GM21717 (cell line): ENCODE measurements around the gene PPIB.
A peak's percentile ranks its signal among the peaks of the same experiment; 100 is the strongest.

Source experiments
- ATAC-seq: cut with Tn5 transposase; IDR thresholded peaks from one replicate; pipeline ENCODE4 v1.9.1; 2021; ENCODE audit warnings: mild to moderate bottlenecking, moderate library complexity; ENCODE audit not compliant: unreplicated experiment

PPIB gene

DNA sequence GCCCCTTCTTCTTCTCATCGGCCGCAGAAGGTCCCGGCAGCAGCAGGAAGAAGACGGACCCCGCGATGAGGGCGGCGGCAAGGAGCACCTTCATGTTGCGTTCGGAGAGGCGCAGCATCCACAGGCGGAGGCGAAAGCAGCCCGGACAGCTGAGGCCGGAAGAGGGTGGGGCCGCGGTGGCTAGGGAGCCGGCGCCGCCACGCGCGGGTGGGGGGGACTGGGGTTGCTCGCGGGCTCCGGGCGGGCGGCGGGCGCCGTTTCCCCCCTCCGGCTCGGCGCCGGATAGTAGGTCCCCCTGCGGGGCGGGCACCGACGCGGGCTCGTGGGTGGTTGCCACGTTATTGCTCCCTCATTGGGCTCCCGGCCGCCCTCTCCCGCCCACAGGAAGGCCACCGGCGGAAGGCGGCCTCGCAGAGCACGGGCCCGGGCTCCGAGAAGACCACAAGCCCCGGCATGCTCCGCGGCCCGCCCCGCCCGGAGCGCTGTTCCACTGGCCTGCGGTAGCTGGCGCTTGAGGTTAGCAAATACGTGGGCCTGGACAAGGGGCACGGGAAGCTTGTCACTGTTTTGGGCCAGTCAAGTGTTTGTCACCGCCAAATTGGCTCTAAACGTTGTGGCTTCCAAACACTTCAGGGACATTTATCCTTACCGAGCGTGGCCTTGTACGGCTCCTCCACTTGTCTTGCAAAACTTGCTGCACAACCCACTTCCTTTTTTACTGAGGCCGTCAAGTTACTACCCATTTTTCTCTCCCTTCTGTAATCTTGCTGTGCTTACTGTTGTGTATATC lies at the start of gene PPIB:
TSS of gene PPIB (minus strand) at position 154 of the 790 bp plus-strand sequence. CDS start at position 118, 36 bp downstream.
- peak; percentile 83 for ATAC-seq

DNA sequence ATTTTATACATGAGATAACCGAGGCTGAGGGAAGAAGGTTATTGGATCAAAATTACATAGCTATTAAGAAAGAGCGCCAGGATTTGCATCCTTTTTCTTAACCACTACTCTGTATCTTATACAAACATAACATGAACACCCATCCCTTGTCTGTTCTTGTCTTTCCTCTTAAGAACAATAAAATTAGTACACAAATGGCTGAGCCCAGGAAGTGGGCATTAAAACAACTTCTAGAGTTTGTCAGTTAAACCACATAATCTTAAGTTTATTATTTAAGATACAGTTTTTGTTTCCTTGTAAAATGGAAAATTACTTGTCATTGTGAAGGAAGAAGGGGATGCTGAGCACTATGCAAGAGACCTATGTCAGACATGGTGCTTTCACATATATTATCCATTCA lies 48.9 kb upstream of the PPIB start:
- ATAC-seq = no peak

GRCh38 chr15:64210371-64210770 lies 47.5 kb upstream of the PPIB start:
- ATAC-seq = no peak

- no peak for ATAC-seq
These were observed 47.0 kb upstream of the PPIB start for GRCh38 chr15:64209680-64210334.

DNA sequence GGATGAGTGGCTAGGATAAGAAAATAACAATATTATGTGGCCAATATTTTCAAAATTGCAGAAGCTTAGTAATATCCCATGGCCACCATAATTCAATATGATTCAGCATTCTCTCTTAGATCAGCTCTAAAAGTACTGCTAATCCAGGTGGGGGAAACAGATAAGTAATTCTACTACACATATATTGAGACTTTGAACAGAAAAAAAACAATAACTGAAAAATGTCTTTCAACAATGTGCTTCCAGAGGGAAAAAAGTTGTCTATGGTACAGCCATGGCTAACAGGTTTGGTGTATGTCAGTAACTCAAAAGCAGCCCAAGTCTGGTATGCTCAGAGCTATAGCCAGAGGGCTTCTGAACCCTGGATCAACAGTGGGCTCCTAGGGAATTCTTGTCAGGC lies 42.4 kb upstream of the PPIB start:
- no peak for ATAC-seq

DNA sequence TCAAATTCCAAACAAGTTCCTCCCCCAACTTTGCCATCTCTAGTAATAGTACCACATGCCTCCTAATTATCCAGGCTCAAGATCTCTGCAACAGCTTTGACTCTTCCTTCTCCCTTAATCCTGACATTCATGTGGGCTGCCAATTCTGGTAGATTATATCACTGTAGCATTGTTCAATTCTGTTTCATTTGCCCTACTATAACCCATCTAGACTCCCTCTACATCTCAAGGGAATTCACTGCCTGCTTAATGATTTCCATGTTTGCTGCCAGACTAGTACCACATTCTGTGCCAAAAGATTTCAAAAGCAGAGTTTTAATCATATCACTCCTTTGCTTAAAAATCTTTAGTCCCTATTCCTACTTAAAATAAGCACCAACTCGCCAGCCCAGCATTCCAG lies 34.6 kb upstream of the PPIB start:
- ATAC-seq = no peak

- no peak for ATAC-seq
These were observed 31.1 kb upstream of the PPIB start for GRCh38 chr15:64193971-64194370.

DNA sequence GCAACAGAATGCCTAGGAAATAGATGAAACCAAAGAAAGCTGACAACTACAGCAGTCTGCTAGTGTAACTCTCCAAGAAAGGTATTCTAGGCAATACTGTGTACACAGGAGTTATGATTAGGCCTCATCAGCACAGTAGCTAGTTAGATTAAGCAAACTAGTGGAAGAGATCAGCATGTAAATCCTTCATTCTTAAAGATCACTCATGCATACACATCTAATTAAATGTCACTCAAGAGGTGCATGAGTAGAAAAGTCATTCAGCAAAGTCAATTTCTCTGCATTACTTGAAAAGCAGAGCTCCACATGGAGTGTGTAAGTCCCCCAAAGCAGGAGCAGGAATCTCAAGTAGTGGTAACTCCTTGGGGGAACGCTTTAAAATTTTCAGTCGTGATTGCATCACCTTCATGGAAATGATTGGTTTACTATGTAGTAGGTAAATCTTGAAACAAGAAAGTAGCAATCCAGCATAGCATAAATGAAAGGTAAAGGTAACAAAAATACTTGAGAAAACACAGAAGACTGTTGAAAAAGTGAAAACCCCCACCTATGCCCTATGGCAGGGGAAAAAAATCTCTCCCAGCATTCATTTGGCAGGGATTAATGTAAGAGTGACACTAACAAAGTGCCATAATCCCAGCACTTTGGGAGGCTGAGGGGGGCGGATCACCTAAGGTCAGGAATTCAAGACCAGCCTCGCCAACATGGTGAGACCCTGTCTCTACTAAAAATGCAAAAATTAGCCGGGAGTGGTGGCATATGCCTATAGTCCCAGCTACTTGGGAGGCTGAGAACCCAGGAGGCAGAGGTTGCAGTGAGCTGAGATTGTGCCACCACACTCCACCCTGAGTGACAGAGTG lies 29.4 kb upstream of the PPIB start:
- ATAC-seq = no peak

GRCh38 chr15:64187396-64188191 lies 24.8 kb upstream of the PPIB start:
- ATAC-seq = no peak

DNA sequence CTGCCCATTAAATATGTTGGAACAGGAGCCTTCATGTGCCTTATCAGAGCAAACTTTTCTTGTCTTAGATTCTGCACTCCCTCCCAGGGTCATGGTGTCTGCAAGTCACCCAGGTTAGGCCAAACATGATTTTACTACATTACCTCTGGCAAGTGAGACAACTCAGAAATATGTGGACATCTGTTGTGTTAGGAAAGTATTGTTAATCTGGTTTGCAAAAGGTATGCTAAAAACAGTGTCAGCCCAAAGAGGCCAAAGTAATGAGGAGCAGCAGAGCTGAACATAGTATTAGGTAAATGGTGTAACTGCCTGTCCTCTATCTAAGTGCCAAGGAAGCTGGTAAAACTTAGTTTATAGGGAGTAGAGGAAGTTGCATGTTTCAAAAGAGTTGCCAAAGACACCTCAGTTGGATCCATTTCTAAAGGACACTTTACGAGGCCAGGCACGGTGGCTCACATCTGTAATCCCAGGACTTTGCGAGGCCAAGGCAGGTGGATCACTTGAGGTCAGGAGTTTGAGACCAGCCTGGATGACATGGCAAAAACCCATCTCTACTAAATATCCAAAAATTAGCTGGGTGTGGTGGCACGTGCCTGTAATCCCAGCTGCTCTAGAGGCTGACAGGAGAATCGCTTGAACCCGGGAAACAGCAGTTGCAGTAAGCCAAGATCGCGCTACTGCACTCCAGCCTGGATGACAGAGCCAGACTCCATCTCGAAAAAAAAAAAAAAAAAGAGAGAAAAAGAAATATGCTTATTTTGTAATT lies 22.5 kb upstream of the PPIB start:
- ATAC-seq = no peak

DNA sequence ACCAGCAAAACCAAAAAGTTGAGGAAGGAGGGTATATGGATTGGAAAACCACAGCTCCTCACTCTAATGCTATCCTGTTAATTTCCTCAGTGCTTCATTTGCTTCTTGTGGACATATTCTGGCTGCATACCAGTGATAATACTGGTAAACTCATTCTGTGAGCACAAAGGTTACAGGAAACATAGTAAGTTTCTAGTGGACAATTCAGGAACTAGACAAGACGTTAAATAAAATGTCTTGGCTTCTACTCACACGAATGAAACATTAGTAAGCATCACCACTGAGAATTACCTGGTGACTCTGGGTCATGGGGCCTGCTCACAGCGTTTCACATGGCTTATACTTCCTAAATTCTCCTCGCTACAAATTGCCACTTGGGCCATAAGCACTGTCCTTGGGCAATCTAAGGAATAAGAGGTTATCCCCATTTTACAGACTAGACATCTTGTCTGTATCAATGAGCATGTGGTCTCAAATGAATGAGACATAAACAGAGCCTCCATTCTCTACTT lies 20.1 kb upstream of the PPIB start:
- ATAC-seq = no peak

- ATAC-seq = no peak
These were observed 17.5 kb upstream of the PPIB start for GRCh38 chr15:64180235-64180824.

DNA sequence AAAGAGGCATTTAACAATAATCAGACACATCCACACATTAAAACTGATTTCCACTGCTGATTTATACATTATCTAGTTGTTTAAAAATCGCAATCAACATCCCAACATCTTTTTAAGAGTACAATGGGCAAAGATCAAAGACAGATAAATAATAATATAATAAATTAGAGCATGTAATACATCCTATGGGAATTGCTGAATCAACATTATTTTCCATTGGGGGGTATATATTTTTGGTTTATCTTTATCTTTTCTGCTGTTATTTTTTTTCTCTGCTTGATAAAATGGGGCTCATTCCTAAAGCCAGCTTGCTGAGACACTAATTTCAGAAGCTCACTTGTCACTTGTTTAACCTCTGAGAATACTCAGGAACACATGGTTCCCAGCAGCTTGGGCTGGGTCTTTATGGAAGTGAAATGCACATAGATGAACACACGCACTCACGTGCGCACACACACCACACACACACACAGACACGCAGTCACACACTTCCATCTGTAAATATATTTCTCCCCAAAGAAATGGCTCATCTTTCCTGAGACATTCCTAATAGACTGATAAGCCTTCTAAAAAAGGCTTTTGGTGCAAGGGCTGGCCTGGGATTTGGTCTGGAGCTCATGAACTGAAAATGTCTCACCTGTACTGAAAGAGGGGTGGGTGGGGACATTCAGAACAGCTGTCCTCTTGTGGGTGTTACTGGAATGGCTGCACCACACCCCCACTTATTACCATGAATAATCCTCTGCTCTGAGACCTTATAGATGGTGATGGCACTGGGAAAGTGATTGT lies 3.5 kb upstream of the PPIB start:
- ATAC-seq = no peak

GRCh38 chr15:64164436-64164835 lies 1.6 kb upstream of the PPIB start:
- no peak for ATAC-seq

GRCh38 chr15:64163659-64164362 lies 989 bp upstream of the PPIB start:
- ATAC-seq = peak; percentile 4

DNA sequence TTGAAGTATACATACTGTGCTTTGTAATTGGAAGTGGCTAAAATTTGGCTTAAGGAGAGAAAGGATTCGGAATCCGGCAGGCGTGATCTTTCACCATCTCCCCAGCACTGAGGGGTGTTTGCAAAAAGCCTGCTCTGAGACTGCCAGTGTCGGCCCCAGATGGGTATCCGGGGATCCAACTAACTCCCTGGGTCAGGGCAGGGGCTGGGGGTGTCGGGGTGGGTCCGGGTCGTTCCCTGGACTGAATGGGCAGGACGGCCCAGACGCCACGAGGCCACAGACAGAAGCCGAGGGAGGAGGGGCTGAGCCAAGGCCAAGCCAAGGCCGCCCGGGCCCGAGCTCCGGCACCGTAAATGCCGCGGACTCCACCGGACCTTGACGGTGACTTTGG lies 349 bp downstream of the PPIB start:
- ATAC-seq = peak; percentile 18

DNA sequence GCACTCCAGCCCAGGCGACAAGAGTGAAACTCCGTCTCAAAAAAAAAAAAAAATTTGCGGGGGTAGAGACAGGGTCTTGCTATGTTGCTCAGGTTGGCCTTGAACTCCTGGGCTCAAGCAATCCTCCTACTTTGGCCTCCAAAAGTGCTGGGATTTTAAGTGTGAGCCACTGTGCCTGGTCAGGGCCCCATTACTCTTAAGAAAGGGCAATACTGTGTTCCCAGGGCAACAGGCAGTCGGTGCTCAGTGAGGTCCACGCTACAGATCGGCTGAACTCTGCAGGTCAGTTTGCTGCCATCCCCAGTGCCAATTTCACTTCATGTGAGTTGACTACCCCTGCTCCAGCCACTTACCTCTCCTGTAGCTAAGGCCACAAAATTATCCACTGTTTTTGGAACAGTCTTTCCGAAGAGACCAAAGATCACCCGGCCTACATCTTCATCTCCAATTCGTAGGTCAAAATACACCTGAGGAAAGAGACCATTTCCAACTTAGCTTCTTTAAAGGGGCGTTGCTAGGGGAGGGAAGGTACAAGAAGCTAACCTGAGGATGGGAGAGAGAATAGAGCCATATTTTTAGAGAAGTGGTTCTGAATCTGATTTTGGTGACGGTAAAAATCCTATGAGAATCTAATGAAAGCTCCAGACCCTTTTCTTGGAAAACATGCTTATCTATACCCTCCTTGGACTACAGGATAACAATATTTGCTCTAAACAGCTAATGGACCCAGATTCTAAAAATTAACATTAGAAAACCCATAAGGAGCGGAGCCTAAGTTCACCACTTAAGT lies 939 bp downstream of the PPIB start:
- ATAC-seq = no peak
